Right renal pelvis (tissue), 4 donors: ENCODE results near the gene GCLC. TPM values are rescaled to one million over a fixed set of nuclear protein-coding genes. Genes with fewer than 3 reads are reported as not detected.
"Not testable (repeated sequence)": the region's sequence is repeated elsewhere in the genome, so short reads cannot be mapped to it uniquely, and the experiment has no call there.

Experiments
- DNase-seq, 4 donors: peaks; one replicate each; pipeline ENCODE4 v3.0.0-alpha.2; 2013; ENCODE audit warnings: low read depth in 4 of 4, low spot score in 3 of 4, missing footprints in 1 of 4
- polyA plus RNA-seq, 4 donors: library from polyadenylated mRNA; unstranded; fragments of 120-200 nt; gene quantifications; one replicate each; pipeline ENCODE4 v1.2.1, GENCODE V29; 2013; ENCODE audit not compliant: insufficient read length in 4 of 4

The GCLC gene
- 10 to 100 TPM; 21.1 to 26.2 (median 25.0) TPM for polyA plus RNA-seq

- DNase-seq = peak; percentile 87 to 92 (median 88)
Observed at GRCh38 chr6:53544470-53545308, at the start of gene GCLC. TSS of gene GCLC (minus strand) at chr6:53545101. CDS start at chr6:53544645, 456 bp downstream.

- DNase-seq = no peak
Observed at GRCh38 chr6:53594596-53594995, 49.7 kb upstream of the GCLC start.

GRCh38 chr6:53593001-53593488 lies 48.1 kb upstream of the GCLC start:
- no peak for DNase-seq

DNA sequence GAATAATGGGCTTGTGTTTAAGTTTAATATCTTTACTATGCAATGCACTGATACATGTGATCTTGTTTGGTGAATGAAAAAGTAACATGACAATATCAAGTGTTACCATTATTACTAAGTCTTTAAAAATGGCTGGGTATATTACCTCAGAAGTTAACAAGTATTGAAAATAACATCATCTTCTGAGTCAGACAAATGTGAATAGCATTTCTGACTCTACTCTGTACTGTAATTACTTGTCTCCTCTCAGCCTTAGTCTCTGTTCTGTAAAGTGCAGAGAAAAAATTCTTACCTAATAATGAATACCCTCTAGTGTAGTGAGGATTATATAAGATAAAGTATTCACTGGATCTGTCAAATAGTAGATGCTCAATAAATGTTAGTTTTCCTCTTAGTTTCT lies 47.0 kb upstream of the GCLC start:
- no peak for DNase-seq

DNA sequence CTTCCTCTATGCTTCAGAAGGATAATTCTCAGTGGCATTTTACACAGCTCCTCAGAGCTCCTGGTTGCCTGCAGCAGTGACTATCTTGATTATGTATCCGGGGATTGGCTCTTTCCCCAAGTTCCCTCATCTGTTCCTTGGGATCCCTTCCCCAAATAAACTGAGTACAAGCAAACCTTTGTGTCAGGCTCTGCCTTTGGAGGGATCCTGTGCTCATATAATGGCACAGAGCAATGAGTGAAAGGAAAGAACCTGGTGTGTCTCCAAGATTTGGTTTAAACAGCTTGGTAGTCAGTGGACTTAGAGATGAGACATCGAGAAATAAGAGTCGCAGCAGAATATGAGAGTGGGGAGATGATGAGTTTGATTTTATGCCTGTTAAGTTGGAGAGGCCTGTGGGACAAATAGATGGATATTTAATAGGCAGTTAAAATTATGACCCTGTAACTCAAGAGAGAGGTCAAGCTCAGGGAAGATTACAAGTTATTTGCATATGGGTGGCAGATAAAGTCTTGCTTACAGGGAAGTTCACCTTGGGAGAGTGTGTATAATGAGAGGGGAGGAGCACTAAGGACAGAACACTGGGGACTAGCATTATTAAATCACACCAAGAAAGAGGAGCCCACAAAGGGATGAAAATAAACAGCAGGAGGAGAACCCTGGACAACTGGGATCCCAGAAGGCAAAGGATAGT lies 44.1 kb upstream of the GCLC start:
- no peak for DNase-seq

GRCh38 chr6:53587291-53587690 lies 42.4 kb upstream of the GCLC start:
- DNase-seq = no peak

GRCh38 chr6:53585208-53585900 lies 40.5 kb upstream of the GCLC start:
- DNase-seq = no peak

DNA sequence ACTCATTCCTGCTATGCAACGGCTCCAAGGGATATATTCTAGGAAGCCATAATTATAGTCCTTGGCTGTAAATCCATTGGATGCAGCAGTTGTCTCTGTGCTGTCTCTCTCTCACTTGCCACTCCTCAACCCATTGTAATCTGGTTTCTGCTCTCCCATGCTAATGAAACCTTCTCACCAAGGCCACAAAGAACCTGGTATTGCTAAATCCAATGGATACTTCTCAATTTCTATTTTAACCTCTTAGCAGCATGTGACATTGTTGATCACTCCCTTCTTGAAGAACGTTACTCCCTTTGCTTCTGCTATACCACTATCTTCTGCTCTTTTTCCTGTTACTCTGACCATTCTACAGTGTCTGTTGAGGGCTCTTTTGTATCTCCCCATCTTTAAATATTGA lies 39.8 kb upstream of the GCLC start:
- DNase-seq = no peak

GRCh38 chr6:53583451-53583850 lies 38.5 kb upstream of the GCLC start:
- no peak for DNase-seq

DNA sequence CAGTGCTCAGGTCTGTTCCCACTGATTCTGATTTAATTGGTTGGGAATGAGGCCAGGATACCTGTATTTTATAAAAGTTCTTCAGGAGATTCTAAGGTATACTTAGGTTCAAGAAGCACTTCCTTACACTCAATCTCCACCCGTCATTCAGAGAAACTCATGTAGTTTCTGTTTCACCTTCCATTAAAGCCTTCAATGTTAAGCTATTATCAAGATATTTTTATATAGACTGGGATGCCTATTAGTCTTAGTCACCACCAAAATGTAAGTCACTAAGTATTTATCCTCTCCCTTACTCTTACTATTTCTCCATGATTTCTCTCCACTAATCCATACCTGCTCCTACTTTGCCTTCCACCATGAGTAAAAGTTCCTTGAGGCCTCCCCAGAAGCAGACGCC lies 38.1 kb upstream of the GCLC start:
- no peak for DNase-seq

DNA sequence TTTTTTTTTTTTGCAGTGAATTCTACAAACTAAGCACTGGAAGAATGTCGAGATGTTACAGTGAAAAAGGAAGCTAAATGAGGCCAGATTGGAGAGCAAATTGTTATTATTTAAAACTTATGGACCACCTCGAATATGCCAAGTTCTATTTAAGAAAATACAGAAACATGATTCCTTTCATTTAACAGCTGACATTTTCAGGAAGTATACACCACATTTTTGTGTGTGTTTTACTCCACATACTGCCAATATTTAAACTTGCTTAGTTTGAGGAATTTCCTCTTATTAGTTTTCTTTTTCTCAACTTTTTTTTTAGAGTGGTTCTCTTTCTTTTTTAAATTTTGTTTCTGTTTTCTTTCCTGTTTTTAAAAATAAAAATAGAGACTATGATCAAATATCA lies 37.0 kb upstream of the GCLC start:
- no peak for DNase-seq

DNA sequence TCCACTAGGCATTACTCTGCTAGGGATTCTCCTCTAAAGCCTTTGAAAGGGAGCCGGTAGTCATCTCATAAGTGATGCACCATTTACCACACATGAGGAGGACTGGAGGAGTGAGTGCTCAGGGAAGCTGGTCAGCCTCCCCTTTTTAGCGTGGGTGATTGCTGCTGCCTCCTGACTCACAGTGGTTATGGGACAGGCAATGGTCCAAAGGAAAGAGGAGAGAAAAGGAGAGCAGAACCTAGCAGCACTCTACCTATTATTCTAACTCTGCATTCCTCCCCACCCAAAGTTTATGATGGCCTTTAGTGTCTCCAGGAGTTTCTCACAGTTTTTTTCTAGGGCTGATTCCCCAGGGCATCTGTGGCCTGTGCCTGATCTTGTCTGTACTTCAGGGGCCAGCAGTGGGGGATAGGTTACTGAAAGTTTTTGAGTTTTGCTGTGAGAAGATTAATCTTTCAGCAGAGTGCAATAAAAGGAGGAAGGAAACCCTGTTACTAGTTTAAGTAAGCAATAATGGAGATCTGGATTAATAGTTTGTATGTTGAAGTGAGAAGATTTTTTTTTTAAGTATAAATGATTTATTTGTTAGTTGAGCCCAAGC lies 36.4 kb upstream of the GCLC start:
- no peak for DNase-seq

DNA sequence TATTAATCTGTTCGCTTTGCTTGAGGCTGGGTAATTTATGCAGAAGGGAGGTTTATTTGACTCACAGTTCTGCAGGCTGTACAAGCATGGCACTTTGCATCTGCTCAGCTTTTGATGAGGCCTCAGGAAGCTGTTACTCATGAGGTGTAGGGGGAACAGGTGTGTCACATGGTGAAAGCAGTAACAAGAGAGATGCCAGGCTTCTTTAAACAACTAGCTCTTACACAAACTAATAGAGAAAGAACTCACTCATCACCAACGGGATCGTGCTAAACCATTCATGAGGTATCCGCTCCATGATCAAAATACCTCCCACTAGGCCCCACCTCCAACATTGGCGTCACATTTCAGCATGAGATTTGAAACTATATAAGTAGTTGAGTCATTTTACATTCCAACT lies 34.4 kb upstream of the GCLC start:
- no peak for DNase-seq

GRCh38 chr6:53578371-53578770 lies 33.5 kb upstream of the GCLC start:
- no peak for DNase-seq

- no peak for DNase-seq
Observed at GRCh38 chr6:53573299-53573698, 28.4 kb upstream of the GCLC start.

- not testable (repeated sequence) for DNase-seq
Observed at GRCh38 chr6:53572379-53572778, 27.5 kb upstream of the GCLC start.

DNA sequence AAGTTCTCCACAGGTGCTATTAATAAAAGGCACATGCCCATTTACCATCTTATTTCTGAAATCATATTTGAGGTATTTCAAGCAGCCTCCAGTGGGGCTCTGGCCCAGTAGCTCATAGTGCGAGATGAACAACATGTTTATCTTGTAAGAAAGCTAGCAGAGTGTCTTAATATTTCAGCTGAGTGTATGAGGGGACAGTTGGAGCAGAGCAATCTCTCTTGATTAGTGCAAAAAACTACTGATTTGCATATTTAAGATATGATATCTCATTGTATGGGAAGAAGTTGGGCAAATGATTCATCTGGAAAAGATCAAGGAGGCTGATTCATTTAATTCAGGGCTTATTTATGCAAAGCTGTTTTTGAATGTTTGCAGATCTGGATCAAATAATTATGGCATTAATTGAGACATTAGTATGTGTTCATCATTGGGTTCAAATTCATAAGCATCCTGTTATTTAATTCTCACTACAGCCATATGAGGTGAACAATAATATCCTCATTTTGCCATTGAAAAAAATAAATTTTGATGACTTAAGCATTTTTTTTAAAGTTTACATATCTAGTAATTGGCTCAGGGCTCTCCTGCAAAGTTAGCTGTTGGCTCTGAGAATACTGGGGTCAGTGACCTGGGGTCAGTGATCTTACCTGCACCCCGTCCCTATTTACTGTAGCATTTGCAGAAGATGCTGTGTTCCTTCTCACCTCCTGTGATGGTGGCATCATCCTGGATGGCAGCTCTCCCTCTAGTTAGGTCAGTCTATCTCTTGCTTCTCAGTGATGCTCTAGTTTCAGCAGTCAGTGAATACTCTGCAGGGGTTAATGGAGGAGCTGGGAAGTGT lies 24.1 kb upstream of the GCLC start:
- no peak for DNase-seq

- no peak for DNase-seq
Observed at GRCh38 chr6:53567701-53568100, 22.8 kb upstream of the GCLC start.

- DNase-seq = no peak
Observed at GRCh38 chr6:53566755-53567154, 21.9 kb upstream of the GCLC start.

DNA sequence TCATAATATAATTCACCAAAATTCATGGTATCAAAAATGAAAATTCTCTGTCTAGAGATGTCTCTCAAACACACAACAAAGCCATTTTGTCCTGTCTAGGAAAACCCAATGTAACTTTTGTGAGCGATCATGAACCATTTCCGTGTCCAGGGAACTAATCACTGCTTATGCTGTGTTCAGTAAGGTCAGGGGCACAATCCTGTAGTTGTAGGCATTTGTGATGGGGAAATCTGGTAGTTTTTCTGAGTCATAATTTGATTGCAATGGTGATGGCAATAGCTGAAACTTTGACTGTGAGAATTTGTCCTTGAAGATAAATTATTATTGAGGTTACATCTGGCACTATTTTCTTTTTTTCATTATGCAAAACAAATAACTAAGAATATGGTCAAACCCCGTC lies 21.0 kb upstream of the GCLC start:
- no peak for DNase-seq
